GM19455 (cell line): Measurements from ENCODE around the gene MSL1.

Experiments
- ATAC-seq: cut with Tn5 transposase; IDR thresholded peaks from one replicate; pipeline ENCODE4 v1.9.1; 2021; ENCODE audit not compliant: unreplicated experiment

The MSL1 gene

DNA sequence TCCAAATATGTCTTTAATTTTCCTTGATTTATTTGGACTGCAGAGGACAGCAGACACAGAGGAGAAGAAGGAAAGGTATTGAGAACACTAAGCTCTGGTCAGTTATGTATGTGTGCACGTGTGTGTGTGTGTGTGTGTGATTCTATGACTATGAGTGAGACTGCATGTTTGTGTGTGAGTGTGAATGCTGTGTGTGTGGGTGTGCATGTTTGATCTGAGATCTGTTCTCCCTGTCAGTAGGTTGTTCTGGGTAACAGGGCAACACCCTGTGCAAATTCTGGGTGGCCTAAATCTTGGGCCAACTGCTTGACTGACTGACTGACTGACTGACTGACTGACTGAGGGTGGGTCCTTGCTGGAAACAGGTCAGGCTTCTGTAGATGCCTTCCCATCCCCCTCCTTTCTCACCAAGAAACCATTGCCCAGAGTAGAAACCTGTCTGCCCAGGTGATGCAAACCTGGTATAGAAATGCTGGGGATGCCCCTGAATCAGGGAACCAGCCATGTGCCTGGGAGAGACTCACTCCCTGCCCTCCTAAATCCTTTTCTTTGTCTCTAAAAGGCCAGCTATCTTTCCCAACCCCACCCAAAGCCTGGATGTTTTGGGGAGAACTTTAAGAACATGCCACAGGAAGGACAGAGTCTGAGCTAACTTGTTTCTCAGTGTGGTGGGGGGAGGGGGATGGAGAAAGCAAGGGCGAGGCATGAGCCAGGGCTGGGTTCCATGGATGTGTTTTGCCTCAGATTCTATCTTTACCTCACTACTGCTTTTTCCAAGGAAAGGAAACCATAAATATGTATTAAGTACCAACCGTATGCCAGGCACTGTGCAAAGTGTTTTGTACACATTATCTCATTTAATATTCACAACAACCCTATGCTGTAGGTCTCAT, 16.9 kb upstream of the MSL1 start:
- no peak for ATAC-seq

DNA sequence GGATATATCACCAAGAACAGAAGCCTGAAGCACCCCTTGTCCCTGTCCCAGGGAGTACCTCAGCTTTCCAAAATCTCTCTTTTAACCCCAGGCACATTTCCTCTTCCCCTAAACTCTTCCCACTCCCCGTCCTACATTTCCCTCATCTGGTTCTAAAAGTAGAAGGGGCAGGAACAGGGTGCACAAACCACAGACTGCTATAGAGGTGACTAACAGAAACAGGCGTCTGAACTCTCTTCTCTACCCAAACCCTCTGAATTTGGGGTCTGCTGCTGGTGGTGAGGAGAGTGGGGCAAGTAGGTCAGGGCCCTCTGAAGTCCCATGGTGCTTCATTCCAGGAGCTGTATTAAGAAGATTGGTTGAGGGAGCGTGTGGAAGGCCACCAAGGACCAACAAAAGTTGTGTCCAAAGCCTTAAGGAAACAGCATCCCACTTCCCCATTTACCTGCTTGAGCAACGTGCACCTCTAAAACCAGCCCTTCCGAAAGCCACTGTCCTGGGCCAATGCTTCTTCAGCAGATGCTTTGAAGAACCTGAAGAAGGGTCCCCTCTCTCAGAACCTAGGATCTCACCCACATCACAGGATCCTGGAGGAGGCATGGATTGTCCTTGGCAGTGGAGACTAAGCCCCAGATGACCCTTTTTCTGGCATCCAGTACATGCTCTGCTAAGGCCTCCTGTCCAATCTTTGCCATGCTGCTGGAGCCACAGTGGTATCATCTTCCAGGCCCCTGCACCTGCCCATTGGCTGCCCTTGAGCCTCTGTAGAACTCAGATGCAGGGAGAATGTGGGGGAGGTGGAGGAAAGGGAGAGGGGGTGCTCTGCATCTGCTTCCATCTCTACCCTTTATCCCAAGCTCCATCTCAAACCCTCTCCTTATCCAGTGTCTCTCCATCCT, 15.7 kb upstream of the MSL1 start:
- ATAC-seq, result no peak

DNA sequence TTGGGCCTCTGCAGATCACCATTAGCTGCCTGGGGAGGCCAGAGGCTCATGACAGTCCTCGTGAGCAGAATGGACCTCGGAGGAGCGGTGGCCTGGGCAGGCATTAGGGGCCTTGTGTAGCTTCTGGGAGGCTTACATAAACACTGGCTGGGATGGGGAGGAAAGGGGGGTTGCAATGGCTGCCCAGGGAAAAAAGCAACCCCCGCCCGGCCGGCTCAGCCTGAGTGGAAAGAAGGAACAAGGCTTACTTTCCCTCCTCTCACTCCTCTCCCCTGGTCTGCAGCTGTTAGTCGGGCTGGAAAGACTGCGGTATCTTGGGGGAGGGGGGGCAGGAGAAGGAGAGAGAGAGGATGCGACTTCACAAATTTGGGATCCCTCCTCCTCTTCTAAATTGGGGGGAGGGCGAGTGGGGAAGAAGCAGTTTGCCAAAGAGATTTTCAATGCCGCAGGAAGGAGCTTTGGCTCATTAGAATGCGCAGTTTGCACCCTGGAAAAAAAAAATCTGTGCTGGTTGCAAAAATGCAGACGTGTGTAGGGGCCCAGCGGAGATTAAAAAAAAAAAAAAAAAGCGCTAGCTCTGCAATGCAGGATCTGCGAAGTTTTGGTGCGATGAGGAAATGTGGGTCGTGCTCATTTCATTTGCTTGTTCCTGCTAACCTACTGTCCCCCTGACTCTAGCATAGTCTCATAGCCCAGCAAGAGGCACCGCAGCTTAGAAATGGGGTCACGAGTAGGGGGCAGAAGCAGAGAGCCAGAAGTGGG, 14.8 kb upstream of the MSL1 start:
- ATAC-seq, result no peak

DNA sequence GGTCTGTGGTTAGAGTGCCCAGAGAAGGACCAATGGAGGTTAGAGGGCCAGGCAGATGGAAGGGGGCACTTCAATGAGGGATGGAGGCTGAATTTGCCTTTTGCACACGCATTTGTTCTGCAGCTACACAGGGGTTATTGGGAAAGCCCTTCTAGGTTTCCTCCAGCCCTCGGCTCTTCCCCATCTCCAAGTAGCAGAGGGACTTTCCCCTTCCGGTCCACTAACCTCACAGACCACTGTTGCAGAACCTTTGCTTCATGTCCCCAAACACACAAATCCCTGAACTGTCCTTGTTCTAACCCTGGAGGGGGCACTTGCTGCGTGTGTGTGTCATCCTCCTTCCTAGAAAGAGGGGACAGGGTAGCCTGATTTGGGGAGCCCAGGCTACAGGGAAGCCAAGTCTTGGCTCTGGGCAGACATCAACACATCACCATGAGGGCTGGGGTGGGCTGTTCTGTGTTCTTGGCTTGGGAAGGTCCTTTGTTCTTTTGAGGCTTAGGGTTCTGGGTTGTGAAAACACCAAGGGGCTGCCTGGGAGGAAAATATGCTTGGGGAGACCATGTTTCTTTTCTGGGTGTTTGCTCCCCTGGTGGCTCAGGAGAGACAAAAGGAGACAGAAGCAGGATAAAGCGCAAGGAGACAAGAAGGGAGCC, 14.1 kb upstream of the MSL1 start:
- no peak for ATAC-seq

- no peak for ATAC-seq
These were observed 12.6 kb upstream of the MSL1 start for GRCh38 chr17:40108970-40109824.

GRCh38 chr17:40110026-40110845, 11.5 kb upstream of the MSL1 start:
- ATAC-seq, result no peak

GRCh38 chr17:40111221-40112128, 10.3 kb upstream of the MSL1 start:
- peak; percentile 49 for ATAC-seq

DNA sequence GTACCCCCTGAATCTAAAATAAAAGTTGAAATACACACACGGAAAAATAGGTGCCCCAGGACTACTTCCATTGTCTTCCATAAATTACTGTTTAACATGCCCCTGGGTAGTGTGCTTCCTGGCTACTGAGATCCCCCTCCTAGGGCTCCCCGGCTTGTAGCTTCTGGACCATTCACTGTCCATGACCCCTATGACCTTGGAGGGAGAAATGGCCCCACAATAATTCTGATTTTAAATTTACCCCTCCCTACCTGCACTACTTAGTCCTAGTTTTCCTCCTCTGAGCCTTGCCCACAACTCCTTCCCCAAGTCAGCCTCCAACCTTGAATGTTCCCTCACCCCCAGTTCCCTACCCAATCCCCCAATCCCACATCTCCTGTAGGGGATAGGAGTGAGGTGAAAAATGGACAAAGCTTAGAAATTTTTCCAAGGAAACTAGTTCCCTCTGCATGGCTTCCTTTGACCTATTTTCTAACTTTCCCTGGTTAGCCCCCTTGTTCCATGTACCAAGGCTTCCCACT, 9.5 kb upstream of the MSL1 start:
- no peak for ATAC-seq

DNA sequence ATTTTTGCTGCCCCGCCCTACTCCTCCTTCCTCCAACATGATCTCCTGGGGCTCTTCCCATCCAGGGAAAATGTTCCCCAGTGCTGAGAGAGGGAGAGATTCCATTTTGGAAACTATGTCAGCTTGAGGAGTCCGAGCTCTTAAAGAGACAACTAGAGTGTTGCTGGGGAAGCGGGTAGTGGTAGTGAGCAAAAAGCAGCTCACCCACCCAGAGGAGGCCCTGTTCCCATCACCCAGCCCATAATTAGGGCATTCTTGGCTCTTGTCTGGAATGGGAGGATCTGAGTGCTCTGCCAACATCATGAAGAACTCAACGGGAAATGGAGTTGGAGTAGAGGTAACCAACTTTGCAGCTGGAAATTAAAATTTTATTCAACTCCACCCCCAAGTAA, 9.1 kb upstream of the MSL1 start:
- no peak for ATAC-seq

GRCh38 chr17:40113110-40113906, 8.5 kb upstream of the MSL1 start:
- ATAC-seq, result peak; percentile 85

DNA sequence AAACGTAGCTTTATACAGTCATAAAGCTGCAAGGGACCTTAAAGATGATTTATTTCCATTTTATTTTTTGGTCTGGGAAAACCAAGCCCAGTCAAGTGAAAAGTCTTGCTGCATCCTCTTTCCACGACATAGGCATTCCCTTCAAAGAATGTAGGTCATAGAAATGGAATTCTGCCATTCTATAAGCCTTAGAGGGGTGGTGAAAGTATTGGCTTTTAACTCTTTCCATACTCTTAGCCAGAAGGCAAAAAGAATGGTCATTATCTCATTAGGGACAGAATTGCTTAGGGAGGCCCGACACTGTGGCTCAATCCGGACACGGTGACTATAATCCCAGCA, 7.9 kb upstream of the MSL1 start:
- no peak for ATAC-seq

DNA sequence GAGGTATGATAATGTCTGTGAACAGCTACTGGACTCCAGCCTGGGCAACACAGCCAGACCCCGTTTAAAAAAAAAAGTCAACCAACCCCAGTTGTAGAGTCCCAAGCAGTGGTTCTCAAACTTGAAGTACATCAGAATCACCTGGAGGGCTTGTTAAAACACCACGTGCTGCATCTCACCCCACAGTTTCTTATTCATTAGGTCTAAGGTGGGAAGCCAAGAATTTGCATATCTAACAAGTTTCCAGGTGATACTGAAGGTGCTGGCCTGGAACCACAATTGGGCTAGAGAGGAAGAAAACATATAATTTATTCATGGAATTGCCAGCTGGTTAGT, 6.7 kb upstream of the MSL1 start:
- ATAC-seq, result no peak

DNA sequence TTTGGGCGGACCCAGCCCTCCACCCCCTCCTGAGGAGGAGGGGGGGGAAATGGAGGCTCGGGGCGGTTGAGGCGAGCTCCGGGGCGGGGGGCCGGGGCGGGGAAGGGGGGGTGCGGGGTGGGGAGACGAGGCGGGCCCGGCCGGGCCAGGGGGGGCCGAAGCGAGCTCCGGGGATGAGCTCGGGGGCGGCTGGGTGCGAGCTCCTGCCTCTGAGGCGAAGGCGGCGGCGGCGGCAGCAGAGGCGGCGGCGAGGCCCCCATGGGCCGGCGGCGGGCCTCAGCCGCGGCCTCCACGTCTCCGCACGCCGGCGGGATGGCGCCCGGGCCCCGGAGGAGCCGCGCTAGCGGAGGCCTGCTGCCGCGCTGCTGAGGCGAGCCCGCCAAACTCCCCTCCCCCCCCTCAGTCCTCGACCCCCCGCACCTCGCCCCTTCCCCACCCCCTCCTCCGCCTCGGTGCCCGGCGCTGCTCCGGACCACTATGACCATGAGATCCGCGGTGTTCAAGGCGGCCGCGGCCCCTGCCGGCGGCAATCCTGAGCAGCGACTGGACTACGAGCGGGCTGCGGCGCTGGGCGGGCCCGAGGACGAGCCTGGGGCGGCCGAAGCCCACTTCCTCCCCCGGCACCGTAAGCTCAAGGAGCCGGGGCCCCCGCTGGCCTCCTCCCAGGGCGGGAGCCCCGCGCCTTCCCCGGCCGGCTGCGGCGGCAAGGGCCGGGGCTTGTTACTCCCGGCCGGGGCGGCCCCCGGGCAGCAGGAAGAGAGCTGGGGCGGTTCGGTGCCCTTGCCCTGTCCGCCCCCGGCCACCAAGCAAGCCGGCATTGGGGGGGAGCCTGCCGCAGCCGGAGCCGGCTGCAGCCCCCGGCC, 596 bp downstream of the MSL1 start:
- peak; percentile 41 for ATAC-seq

GRCh38 chr17:40122999-40123810, 1.4 kb downstream of the MSL1 start:
- ATAC-seq, result no peak

DNA sequence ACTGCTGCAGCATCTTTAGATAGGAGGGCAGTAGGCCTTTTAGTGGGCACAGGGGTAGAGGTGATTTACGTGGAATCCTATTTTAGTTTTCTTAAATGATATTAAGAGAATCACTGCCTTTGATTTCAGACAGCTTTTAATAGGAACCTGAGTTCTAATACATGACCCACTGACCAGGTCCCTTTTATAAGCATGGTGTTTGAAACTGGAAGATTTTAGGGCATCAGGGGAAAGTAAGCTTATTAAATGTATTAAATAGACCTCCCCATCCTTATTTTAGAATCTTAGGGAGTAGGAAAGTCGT, 2.0 kb downstream of the MSL1 start:
- ATAC-seq, result no peak
